ENCODE results near the gene FAM168B.

FAM168B gene

GRCh38 chr2:131105950-131106801 is 12.9 kb upstream of the FAM168B start:
- H3K27ac ChIP-seq: no peak overlapping the region
- TF ChIP-seq POLR2AphosphoS5 (IDR thresholded peaks at IDR 0.05; ENCODE audit: borderline replicate concordance, low read depth, low read length) (no peak), FOXP2 (optimal IDR thresholded peaks at IDR 0.05; ENCODE audit: control extremely low read depth, extremely low read length, insufficient read depth) (no peak), EZH2 (IDR thresholded peaks at IDR 0.05) (no peak)
- no peak for DNase-seq (ENCODE audit: low read depth, low spot score)

DNA sequence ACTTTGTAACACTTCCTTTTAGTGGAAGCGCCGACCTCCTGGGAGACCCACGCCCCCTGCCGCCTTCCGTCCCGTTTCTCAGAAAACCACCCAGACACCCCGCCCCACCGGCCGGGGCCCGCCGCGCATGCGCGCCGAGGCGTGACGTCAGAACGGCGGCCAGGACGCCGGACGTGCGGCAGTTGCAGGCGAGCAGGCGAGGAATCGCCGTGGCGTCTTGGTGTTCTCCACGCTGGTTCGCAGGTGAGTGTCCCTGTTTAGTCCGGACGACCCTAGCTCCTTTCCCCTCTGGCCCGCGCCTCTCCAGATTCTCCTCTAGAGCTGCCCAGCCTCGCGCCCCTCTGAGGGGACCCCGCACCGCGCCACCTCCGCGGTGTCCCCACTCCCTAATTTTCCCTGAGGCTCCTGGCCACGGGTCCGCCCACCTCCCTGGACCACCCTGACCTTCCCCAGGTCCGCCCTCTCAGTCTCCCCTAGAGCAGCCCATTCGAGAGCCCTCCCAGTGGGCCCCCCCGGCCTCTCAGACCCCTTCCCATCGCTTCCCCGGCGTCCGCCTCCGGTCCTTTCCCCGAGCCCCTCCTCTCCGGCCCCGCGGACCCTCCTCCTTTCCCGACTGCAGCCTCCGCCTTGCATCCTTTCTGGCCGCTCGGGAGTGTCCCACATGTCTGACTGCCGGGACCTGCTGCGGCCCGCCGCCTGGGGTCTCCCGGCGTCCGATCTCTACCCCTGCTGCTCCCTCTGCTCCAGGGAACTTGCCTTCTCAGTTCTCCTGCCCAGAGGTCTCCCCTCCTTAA is 12.1 kb upstream of the FAM168B start, which contains the start of gene PLEKHB2:
Gene PLEKHB2, plus strand, starts transcription at position 181 of the 794 bp plus-strand sequence. CDS start 15,606 bp downstream, outside the sequence.
- Histone ChIP-seq H3K9me3 (ENCODE audit: low read depth, low read length) (no peaks in the 10 kb centered on the region), H3K36me3 (ENCODE audit: insufficient read depth, low read length) (peaks cover 6% of the 10 kb centered on the region; the same call in 1 of the 2 replicates), H3K9ac (ENCODE audit: insufficient read length) (peak within 1 kb of the TSS; percentile 91), H3K4me3 (peak within 1 kb of the TSS; percentile 91), H3K27ac (peak within 1 kb of the TSS; percentile 89)
- no peak for TF ChIP-seq EZH2 (IDR thresholded peaks at IDR 0.05)
- peak; percentile 96; the same call in 1 of the 2 replicates for TF ChIP-seq POLR2AphosphoS5 (IDR thresholded peaks at IDR 0.05; ENCODE audit: borderline replicate concordance, low read depth, low read length)
- DNase-seq (ENCODE audit: low read depth, low spot score): no peak

More at GRCh38 chr2:131105950-131106801, 12.9 kb upstream of the FAM168B start:
- Histone ChIP-seq H3K9me3 (ENCODE audit: low read depth, low read length) (no peaks in the 10 kb centered on the region), H3K9ac (ENCODE audit: insufficient read length) (peak overlapping the region; percentile 91), H3K36me3 (ENCODE audit: insufficient read depth, low read length) (peaks cover 10% of the 10 kb centered on the region), H3K4me3 (peak overlapping the region; percentile 91)

DNA sequence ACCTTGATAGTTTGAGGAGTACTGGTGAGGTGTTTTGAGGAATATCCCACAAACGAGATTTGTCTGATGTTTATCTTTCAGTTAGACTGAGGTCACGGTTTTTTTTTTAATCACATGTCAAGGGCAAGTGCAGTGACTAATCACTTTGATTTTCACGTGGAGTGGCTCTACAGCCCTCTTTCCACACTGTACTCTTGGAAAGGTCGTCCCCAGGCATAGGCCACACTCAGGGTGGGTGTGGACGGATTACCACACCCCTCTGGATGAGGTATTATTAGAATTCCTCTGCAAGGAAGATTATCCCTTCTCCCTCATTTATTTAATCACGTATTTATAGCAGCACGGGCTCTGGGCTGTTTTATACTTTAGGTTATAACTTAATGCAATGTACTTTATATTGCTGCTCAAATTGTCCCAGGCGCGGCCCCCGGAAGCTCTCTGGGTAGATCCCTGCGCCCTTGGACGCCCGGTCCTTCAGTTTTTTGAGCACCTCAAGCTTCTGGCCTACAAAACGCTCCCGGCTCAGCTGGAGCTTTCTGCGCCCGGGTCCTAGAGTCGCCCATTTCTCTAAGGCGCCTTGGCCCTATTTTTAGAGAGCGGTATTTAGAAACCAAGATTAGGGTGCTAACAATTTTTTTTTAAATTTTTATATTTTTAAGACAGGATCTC is 11.4 kb upstream of the FAM168B start:
- no peak for TF ChIP-seq FOXP2 (optimal IDR thresholded peaks at IDR 0.05; ENCODE audit: control extremely low read depth, extremely low read length, insufficient read depth)
- no peak for TF ChIP-seq EZH2 (IDR thresholded peaks at IDR 0.05)
- TF ChIP-seq POLR2AphosphoS5 (IDR thresholded peaks at IDR 0.05; ENCODE audit: borderline replicate concordance, low read depth, low read length): no peak
- peak overlapping the region; percentile 89 for H3K27ac ChIP-seq

GRCh38 chr2:131103165-131103564 is 9.9 kb upstream of the FAM168B start:
- TF ChIP-seq FOXP2 (optimal IDR thresholded peaks at IDR 0.05; ENCODE audit: control extremely low read depth, extremely low read length, insufficient read depth) (no peak), EZH2 (IDR thresholded peaks at IDR 0.05) (no peak), POLR2AphosphoS5 (IDR thresholded peaks at IDR 0.05; ENCODE audit: borderline replicate concordance, low read depth, low read length) (no peak)
- Histone ChIP-seq H3K36me3 (ENCODE audit: insufficient read depth, low read length) (no peaks in the 10 kb centered on the region), H3K9ac (ENCODE audit: insufficient read length) (no peak overlapping the region), H3K9me3 (ENCODE audit: low read depth, low read length) (no peaks in the 10 kb centered on the region), H3K4me3 (no peak overlapping the region), H3K27ac (no peak overlapping the region)
- DNase-seq (ENCODE audit: low read depth, low spot score): no peak

More for the DNA sequence above, 11.4 kb upstream of the FAM168B start:
- no peaks in the 10 kb centered on the region for H3K9me3 ChIP-seq (ENCODE audit: low read depth, low read length)
- peaks cover 4% of the 10 kb centered on the region; the same call in 1 of the 2 replicates for H3K36me3 ChIP-seq (ENCODE audit: insufficient read depth, low read length)
- H3K9ac ChIP-seq (ENCODE audit: insufficient read length): peak overlapping the region; percentile 91
- peak overlapping the region; percentile 91 for H3K4me3 ChIP-seq
- DNase-seq (ENCODE audit: low read depth, low spot score): no peak

DNA sequence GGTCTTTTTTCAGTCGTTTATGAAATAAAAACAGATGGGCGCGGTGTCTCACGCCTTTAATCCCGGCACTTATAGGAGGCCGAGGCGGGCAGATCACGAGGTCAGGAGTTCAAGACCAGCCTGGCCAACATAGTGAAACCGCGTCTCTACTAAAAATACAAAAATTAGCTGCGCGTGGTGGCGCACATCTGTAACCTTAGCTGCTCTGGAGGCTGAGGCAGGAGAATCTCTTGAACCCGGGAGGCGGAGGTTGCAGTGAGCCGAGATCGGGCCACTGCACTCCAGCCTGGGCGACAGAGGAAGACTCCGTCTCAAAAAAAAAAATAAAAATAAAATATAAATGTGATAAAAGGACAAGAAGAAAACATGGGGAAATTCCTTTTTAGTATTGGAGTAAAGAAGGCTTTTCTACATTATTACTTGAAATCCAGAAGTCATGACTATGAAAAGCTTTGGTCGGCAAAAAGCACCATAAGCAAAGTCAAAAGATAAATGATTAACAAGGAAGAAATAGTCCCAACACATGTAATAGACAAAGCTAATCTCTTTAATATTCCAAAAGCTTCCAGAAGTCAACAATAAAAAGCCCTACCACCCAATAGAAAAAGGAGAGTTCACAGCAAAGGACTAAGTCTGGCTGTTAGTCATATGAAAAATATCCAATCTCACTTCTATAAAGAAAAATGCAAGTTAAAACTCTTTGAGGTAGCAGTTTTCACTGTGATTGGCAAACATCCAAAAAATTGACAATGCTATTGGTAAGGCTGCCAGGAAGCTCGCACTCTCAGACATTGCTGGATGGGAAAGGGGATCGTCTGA is 1.4 kb upstream of the FAM168B start:
- peak overlapping the region; percentile 92; the same call in 1 of the 2 replicates for H3K27ac ChIP-seq
- DNase-seq (ENCODE audit: low read depth, low spot score): no peak
- H3K4me3 ChIP-seq: peak overlapping the region; percentile 93; the same call in 1 of the 2 replicates
- H3K9ac ChIP-seq (ENCODE audit: insufficient read length): no peak overlapping the region
- TF ChIP-seq FOXP2 (optimal IDR thresholded peaks at IDR 0.05; ENCODE audit: control extremely low read depth, extremely low read length, insufficient read depth): no peak
- TF ChIP-seq POLR2AphosphoS5 (IDR thresholded peaks at IDR 0.05; ENCODE audit: borderline replicate concordance, low read depth, low read length): no peak
- TF ChIP-seq EZH2 (IDR thresholded peaks at IDR 0.05): no peak
- H3K36me3 ChIP-seq (ENCODE audit: insufficient read depth, low read length): peaks cover 13% of the 10 kb centered on the region
- no peaks in the 10 kb centered on the region for H3K9me3 ChIP-seq (ENCODE audit: low read depth, low read length)

DNA sequence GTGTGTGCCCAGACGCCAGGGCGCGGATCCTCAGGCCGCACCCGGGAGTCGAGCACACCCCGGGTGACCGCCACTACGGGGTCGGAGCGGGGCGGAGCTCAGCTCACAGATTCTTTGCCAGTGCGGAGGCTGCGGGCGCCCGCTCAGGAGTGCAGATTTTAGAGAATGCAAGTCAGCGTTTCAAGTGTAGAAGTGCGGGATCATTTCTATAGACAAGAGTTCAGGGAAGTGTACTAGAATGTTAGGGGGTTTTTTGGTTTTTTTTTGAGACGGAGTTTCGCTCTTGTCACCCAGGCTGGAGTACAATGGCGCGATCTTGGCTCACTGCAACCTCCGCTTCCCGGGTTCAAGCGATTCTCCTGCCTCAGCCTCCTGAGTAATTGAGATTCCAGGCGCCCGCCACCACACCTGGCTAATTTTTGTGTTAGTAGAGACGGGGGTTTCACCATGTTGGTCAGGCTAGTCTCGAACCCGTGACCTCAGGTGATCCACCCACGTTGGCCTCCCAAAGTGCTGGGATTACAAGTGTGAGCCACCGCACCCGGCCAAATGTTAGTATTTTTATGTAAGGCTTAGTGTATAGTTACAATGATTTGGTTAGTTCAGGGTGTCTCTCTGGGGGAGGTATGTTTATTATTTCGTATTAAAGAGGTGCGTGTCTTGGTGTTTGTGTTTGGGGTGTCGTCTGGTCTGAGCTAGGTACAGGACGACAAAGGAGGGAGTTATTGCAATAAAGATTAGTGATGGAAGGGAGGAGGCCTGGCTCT is 619 bp upstream of the FAM168B start:
- Histone ChIP-seq H3K36me3 (ENCODE audit: insufficient read depth, low read length) (peaks cover 20% of the 10 kb centered on the region), H3K9ac (ENCODE audit: insufficient read length) (peak overlapping the region; percentile 95), H3K4me3 (peak overlapping the region; percentile 93), H3K9me3 (ENCODE audit: low read depth, low read length) (no peaks in the 10 kb centered on the region), H3K27ac (peak overlapping the region; percentile 92)
- TF ChIP-seq FOXP2 (optimal IDR thresholded peaks at IDR 0.05; ENCODE audit: control extremely low read depth, extremely low read length, insufficient read depth): no peak
- no peak for TF ChIP-seq EZH2 (IDR thresholded peaks at IDR 0.05)
- no peak for TF ChIP-seq POLR2AphosphoS5 (IDR thresholded peaks at IDR 0.05; ENCODE audit: borderline replicate concordance, low read depth, low read length)
- DNase-seq (ENCODE audit: low read depth, low spot score): no peak

Measured in SK-N-MC (cell line).